T-helper 1 cell treated with Interleukin-12 subunit alpha and Interleukin-12 subunit beta and Interleukin-4 antibody, amounts not matched to agents 30 μg/mL and 1 μg/mL, for 36 hours (primary cell): Measurements from ENCODE around the gene TGIF2.

Source experiments
- H3K27ac Mint-ChIP-seq: one replicate; pipeline ENCODE4 v1.8.0; 2021; ENCODE audit warnings: mild to moderate bottlenecking, mixed read lengths
- H3K27me3 Mint-ChIP-seq: one replicate; pipeline ENCODE4 v1.8.0; 2021; ENCODE audit warnings: low read depth, mixed read lengths
- H3K36me3 Mint-ChIP-seq: one replicate; pipeline ENCODE4 v1.8.0; 2021; ENCODE audit warnings: low read depth, mixed read lengths
- H3K4me1 Mint-ChIP-seq: one replicate; pipeline ENCODE4 v1.8.0; 2021; ENCODE audit warnings: low read depth, mixed read lengths
- H3K4me3 Mint-ChIP-seq: one replicate; pipeline ENCODE4 v1.8.0; 2021; ENCODE audit warnings: mild to moderate bottlenecking, moderate library complexity, mixed read lengths
- H3K9me3 Mint-ChIP-seq: one replicate; pipeline ENCODE4 v1.8.0; 2021; ENCODE audit warnings: mixed read lengths

TGIF2 gene

GRCh38 chr20:36582821-36583220 is 9.4 kb downstream of the TGIF2 start:
- no peak overlapping the region for H3K4me3 Mint-ChIP-seq
- peaks cover 32% of the 10 kb centered on the region for H3K36me3 Mint-ChIP-seq
- H3K27me3 Mint-ChIP-seq, result no peaks in the 10 kb centered on the region
- H3K4me1 Mint-ChIP-seq, result peaks cover 29% of the 10 kb centered on the region
- H3K9me3 Mint-ChIP-seq, result no peaks in the 10 kb centered on the region
- peak overlapping the region; percentile 85 for H3K27ac Mint-ChIP-seq

GRCh38 chr20:36584018-36584481 is 10.7 kb downstream of the TGIF2 start:
- no peaks in the 10 kb centered on the region for H3K9me3 Mint-ChIP-seq
- peaks cover 29% of the 10 kb centered on the region for H3K4me1 Mint-ChIP-seq
- no peaks in the 10 kb centered on the region for H3K27me3 Mint-ChIP-seq
- H3K27ac Mint-ChIP-seq, result no peak overlapping the region
- peaks cover 35% of the 10 kb centered on the region for H3K36me3 Mint-ChIP-seq
- no peak overlapping the region for H3K4me3 Mint-ChIP-seq

GRCh38 chr20:36585410-36586125 is 12.2 kb downstream of the TGIF2 start:
- Mint-ChIP-seq H3K27ac (no peak overlapping the region), H3K9me3 (no peaks in the 10 kb centered on the region), H3K36me3 (peaks cover 24% of the 10 kb centered on the region), H3K27me3 (no peaks in the 10 kb centered on the region), H3K4me3 (no peak overlapping the region), H3K4me1 (peaks cover 24% of the 10 kb centered on the region)

GRCh38 chr20:36587388-36588070 is 14.1 kb downstream of the TGIF2 start:
- Mint-ChIP-seq H3K4me3 (no peak overlapping the region), H3K27ac (peak overlapping the region; percentile 18), H3K27me3 (no peaks in the 10 kb centered on the region), H3K9me3 (no peaks in the 10 kb centered on the region), H3K4me1 (peaks cover 31% of the 10 kb centered on the region), H3K36me3 (peaks cover 31% of the 10 kb centered on the region)

- Mint-ChIP-seq H3K4me3 (no peak overlapping the region), H3K4me1 (peaks cover 48% of the 10 kb centered on the region), H3K27me3 (no peaks in the 10 kb centered on the region), H3K9me3 (no peaks in the 10 kb centered on the region), H3K27ac (peak overlapping the region; percentile 78), H3K36me3 (peaks cover 36% of the 10 kb centered on the region)
Observed at GRCh38 chr20:36591281-36591680, 17.9 kb downstream of the TGIF2 start.

GRCh38 chr20:36591854-36592641 is 18.7 kb downstream of the TGIF2 start:
- peak overlapping the region; percentile 42 for H3K4me3 Mint-ChIP-seq
- H3K4me1 Mint-ChIP-seq, result peaks cover 42% of the 10 kb centered on the region
- H3K27me3 Mint-ChIP-seq, result no peaks in the 10 kb centered on the region
- peaks cover 36% of the 10 kb centered on the region for H3K36me3 Mint-ChIP-seq
- H3K9me3 Mint-ChIP-seq, result no peaks in the 10 kb centered on the region
- peak overlapping the region; percentile 78 for H3K27ac Mint-ChIP-seq

GRCh38 chr20:36593347-36593929 is 20.0 kb downstream of the TGIF2 start:
- peaks cover 35% of the 10 kb centered on the region for H3K4me1 Mint-ChIP-seq
- H3K36me3 Mint-ChIP-seq, result peaks cover 31% of the 10 kb centered on the region
- H3K4me3 Mint-ChIP-seq, result no peak overlapping the region
- H3K27me3 Mint-ChIP-seq, result no peaks in the 10 kb centered on the region
- H3K9me3 Mint-ChIP-seq, result no peaks in the 10 kb centered on the region
- no peak overlapping the region for H3K27ac Mint-ChIP-seq

GRCh38 chr20:36599912-36600345 is 26.5 kb downstream of the TGIF2 start:
- Mint-ChIP-seq H3K27me3 (no peaks in the 10 kb centered on the region), H3K4me1 (peaks cover 21% of the 10 kb centered on the region), H3K36me3 (peaks cover 6% of the 10 kb centered on the region), H3K4me3 (no peak overlapping the region), H3K9me3 (no peaks in the 10 kb centered on the region), H3K27ac (peak overlapping the region; percentile 67)

GRCh38 chr20:36601540-36601939 is 28.1 kb downstream of the TGIF2 start:
- Mint-ChIP-seq H3K9me3 (no peaks in the 10 kb centered on the region), H3K27ac (peak overlapping the region; percentile 28), H3K27me3 (no peaks in the 10 kb centered on the region), H3K4me1 (peaks cover 18% of the 10 kb centered on the region), H3K36me3 (peaks cover 6% of the 10 kb centered on the region), H3K4me3 (no peak overlapping the region)

GRCh38 chr20:36604952-36605398 is 31.6 kb downstream of the TGIF2 start:
- H3K4me1 Mint-ChIP-seq, result peaks cover 26% of the 10 kb centered on the region
- no peaks in the 10 kb centered on the region for H3K9me3 Mint-ChIP-seq
- peak overlapping the region; percentile 93 for H3K27ac Mint-ChIP-seq
- peak overlapping the region; percentile 97 for H3K4me3 Mint-ChIP-seq
- H3K27me3 Mint-ChIP-seq, result no peaks in the 10 kb centered on the region
- peaks cover 23% of the 10 kb centered on the region for H3K36me3 Mint-ChIP-seq

- Mint-ChIP-seq H3K27me3 (no peaks in the 10 kb centered on the region), H3K4me1 (peaks cover 23% of the 10 kb centered on the region), H3K9me3 (no peaks in the 10 kb centered on the region), H3K4me3 (peak within 1 kb of the TSS; percentile 97), H3K36me3 (peaks cover 26% of the 10 kb centered on the region), H3K27ac (peak within 1 kb of the TSS; percentile 94)
Observed at GRCh38 chr20:36605399-36606157, 32.2 kb downstream of the TGIF2 start, which contains the start of gene RAB5IF. RAB5IF (plus strand) TSS chr20:36605779; CDS start chr20:36605952, 173 bp downstream.

- Mint-ChIP-seq H3K27me3 (no peaks in the 10 kb centered on the region), H3K4me3 (peak overlapping the region; percentile 97), H3K27ac (peak overlapping the region; percentile 94), H3K9me3 (no peaks in the 10 kb centered on the region), H3K4me1 (peaks cover 23% of the 10 kb centered on the region), H3K36me3 (peaks cover 27% of the 10 kb centered on the region)
Observed at GRCh38 chr20:36606158-36607066, 33.0 kb downstream of the TGIF2 start.
